ENCODE measurements around the gene TRMU. TPM values are rescaled to one million over a fixed set of nuclear protein-coding genes. Genes with fewer than 3 reads are reported as not detected.
"Not testable (repeated sequence)": the region's sequence is repeated elsewhere in the genome, so short reads cannot be mapped to it uniquely, and the experiment has no call there.

Gene TRMU
- total and polyA plus RNA-seq, 2 experiments from 2014 or later = 48.3 to 70.4 TPM

- TF ChIP-seq ETS1 (IDR thresholded peaks at IDR 0.05) = no peak
- TF ChIP-seq ZNF114 (CRISPR knock-in tag; IDR thresholded peaks at IDR 0.05) = no peak
- no peak for TF ChIP-seq ZNF462 (CRISPR knock-in tag; IDR thresholded peaks at IDR 0.05)
- TF ChIP-seq STAT1 (IDR thresholded peaks at IDR 0.05; ENCODE audit: unreplicated experiment) = no peak
Observed at GRCh38 chr22:46401370-46401769, 65.9 kb downstream of the TRMU start (continued).

GRCh38 chr22:46402505-46402904 is 67.0 kb downstream of the TRMU start:
- no peak overlapping the region for H2AFZ ChIP-seq
- H3K27me3 Mint-ChIP-seq (ENCODE audit: insufficient read depth, low read depth, poor library complexity) = peaks cover 6% of the 10 kb centered on the region
- H3K36me3 Mint-ChIP-seq (ENCODE audit: low read depth) = no peaks in the 10 kb centered on the region
- H3K9me2 ChIP-seq (ENCODE audit: insufficient read depth) = no peaks in the 10 kb centered on the region
- H4K20me1 ChIP-seq (replicated peaks; ENCODE audit: insufficient read depth) = no peaks in the 10 kb centered on the region; the same call in 1 of the 2 replicates
- DNase-seq (ENCODE audit: low spot score) = no peak
- H3K4me1 Mint-ChIP-seq = no peaks in the 10 kb centered on the region
- TF ChIP-seq REST (IDR thresholded peaks at IDR 0.05; ENCODE audit: unreplicated experiment) (no peak), CTCF (conservative IDR thresholded peaks at IDR 0.05; ENCODE audit: low read depth in 2 of 2) (no peak), EZH2phosphoT487 (IDR thresholded peaks at IDR 0.05; ENCODE audit: unreplicated experiment) (no peak)
- ATAC-seq = no peak
- no peaks in the 10 kb centered on the region for H3K79me2 ChIP-seq (replicated peaks; ENCODE audit: insufficient read depth)
- H3K27ac Mint-ChIP-seq = no peak overlapping the region
- no peaks in the 10 kb centered on the region for H3K4me1 ChIP-seq (ENCODE audit: insufficient read depth)
- H3K36me3 ChIP-seq (ENCODE audit: insufficient read depth) = no peaks in the 10 kb centered on the region
- no peaks in the 10 kb centered on the region for H3F3A ChIP-seq (replicated peaks; ENCODE audit: low read depth)
- no peaks in the 10 kb centered on the region for H3K9me3 Mint-ChIP-seq
- H3K4me2 ChIP-seq = no peak overlapping the region
- no peaks in the 10 kb centered on the region for H3K27me3 ChIP-seq (ENCODE audit: insufficient read depth)
- no peak overlapping the region for H3K4me3 ChIP-seq
- H3K4me3 Mint-ChIP-seq = no peak overlapping the region
- H3K27ac ChIP-seq (ENCODE audit: low read depth) = no peak overlapping the region

GRCh38 chr22:46403880-46404279 is 68.4 kb downstream of the TRMU start:
- H3K4me1 ChIP-seq (ENCODE audit: insufficient read depth); H3K9me2 ChIP-seq (ENCODE audit: insufficient read depth); H3K27ac Mint-ChIP-seq; H3K4me3 Mint-ChIP-seq; H3K36me3 Mint-ChIP-seq (ENCODE audit: low read depth); H3K4me2 ChIP-seq; H3K79me2 ChIP-seq (replicated peaks; ENCODE audit: insufficient read depth); H3K27me3 Mint-ChIP-seq (ENCODE audit: insufficient read depth, low read depth, poor library complexity); H3F3A ChIP-seq (replicated peaks; ENCODE audit: low read depth); H3K36me3 ChIP-seq (ENCODE audit: insufficient read depth); ATAC-seq; H3K4me1 Mint-ChIP-seq; H2AFZ ChIP-seq; H3K27me3 ChIP-seq (ENCODE audit: insufficient read depth); H3K27ac ChIP-seq (ENCODE audit: low read depth); H3K9me3 Mint-ChIP-seq; DNase-seq (ENCODE audit: low spot score); H3K4me3 ChIP-seq; H4K20me1 ChIP-seq (replicated peaks; ENCODE audit: insufficient read depth): not testable (repeated sequence)

Data from GM23338 (cell line).